HG03571 (cell line): ENCODE data around the gene CREBRF.
A peak's percentile ranks its signal among the peaks of the same experiment; 100 is the strongest.
"Not testable (repeated sequence)": the region's sequence is repeated elsewhere in the genome, so short reads cannot be mapped to it uniquely, and the experiment has no call there.

Experiments
- ATAC-seq: cut with Tn5 transposase; IDR thresholded peaks from one replicate; pipeline ENCODE4 v1.9.1; 2021; ENCODE audit not compliant: unreplicated experiment

The CREBRF gene

GRCh38 chr5:173055983-173056782 lies at the start of gene CREBRF:
CREBRF (plus strand) TSS chr5:173056352; CDS start chr5:173080776, 24,424 bp downstream.
- peak; percentile 75 for ATAC-seq

- peak; percentile 66 for ATAC-seq
These were observed 46.1 kb upstream of the CREBRF start for GRCh38 chr5:173010021-173010420.

GRCh38 chr5:173010547-173011464 lies 45.3 kb upstream of the CREBRF start:
- ATAC-seq: no peak

GRCh38 chr5:173011566-173011965 lies 44.6 kb upstream of the CREBRF start:
- no peak for ATAC-seq

GRCh38 chr5:173012882-173013281 lies 43.3 kb upstream of the CREBRF start:
- ATAC-seq: no peak

- no peak for ATAC-seq
These were observed 41.5 kb upstream of the CREBRF start for GRCh38 chr5:173014671-173015070.

GRCh38 chr5:173015192-173015591 lies 41.0 kb upstream of the CREBRF start:
- ATAC-seq: no peak

- ATAC-seq: no peak
These were observed 40.3 kb upstream of the CREBRF start for GRCh38 chr5:173015598-173016455.

- no peak for ATAC-seq
These were observed 39.5 kb upstream of the CREBRF start for GRCh38 chr5:173016598-173017046.

GRCh38 chr5:173017087-173017486 lies 39.1 kb upstream of the CREBRF start:
- ATAC-seq: not testable (repeated sequence)

GRCh38 chr5:173018358-173018757 lies 37.8 kb upstream of the CREBRF start:
- no peak for ATAC-seq

- ATAC-seq: no peak
These were observed 36.0 kb upstream of the CREBRF start for GRCh38 chr5:173020154-173020581.

- no peak for ATAC-seq
These were observed 35.5 kb upstream of the CREBRF start for GRCh38 chr5:173020643-173021042.

GRCh38 chr5:173025651-173026050 lies 30.5 kb upstream of the CREBRF start:
- no peak for ATAC-seq

- no peak for ATAC-seq
These were observed 28.2 kb upstream of the CREBRF start for GRCh38 chr5:173027905-173028304.

- ATAC-seq: no peak
These were observed 27.3 kb upstream of the CREBRF start for GRCh38 chr5:173028811-173029327.

GRCh38 chr5:173029499-173029921 lies 26.6 kb upstream of the CREBRF start:
- no peak for ATAC-seq

GRCh38 chr5:173032096-173032495 lies 24.1 kb upstream of the CREBRF start:
- not testable (repeated sequence) for ATAC-seq

GRCh38 chr5:173032730-173033129 lies 23.4 kb upstream of the CREBRF start:
- no peak for ATAC-seq

- no peak for ATAC-seq
These were observed 22.2 kb upstream of the CREBRF start for GRCh38 chr5:173033923-173034322.
